ENCODE results near the gene SMPX.

DNA sequence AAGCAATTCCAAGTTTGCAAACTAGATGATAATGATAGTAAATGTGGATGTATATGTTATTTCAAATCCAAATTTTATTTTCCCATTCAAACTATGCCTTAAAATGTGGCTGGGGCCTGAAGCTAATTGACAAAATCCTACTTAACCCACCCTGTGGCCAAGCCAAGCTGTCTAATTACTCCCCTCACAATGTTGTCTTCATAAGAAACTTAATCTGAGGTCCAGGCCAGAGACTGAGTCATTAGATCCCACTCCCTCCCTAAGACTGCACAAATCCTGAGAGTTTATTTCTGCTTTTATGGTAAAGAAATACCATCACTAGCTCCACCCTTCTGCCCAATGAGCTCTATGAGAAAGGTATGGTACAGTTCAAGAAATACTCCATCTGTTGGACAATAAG, 16.6 kb downstream of the SMPX start:
- no peak for TF ChIP-seq POLR2A (IDR thresholded peaks at IDR 0.05)
- TF ChIP-seq, protein P1, sequence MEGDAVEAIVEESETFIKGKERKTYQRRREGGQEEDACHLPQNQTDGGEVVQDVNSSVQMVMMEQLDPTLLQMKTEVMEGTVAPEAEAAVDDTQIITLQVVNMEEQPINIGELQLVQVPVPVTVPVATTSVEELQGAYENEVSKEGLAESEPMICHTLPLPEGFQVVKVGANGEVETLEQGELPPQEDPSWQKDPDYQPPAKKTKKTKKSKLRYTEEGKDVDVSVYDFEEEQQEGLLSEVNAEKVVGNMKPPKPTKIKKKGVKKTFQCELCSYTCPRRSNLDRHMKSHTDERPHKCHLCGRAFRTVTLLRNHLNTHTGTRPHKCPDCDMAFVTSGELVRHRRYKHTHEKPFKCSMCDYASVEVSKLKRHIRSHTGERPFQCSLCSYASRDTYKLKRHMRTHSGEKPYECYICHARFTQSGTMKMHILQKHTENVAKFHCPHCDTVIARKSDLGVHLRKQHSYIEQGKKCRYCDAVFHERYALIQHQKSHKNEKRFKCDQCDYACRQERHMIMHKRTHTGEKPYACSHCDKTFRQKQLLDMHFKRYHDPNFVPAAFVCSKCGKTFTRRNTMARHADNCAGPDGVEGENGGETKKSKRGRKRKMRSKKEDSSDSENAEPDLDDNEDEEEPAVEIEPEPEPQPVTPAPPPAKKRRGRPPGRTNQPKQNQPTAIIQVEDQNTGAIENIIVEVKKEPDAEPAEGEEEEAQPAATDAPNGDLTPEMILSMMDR (IDR thresholded peaks at IDR 0.05): no peak

Data from testis (tissue), 2 donors.